Endothelial cell of umbilical vein (primary cell): Measurements from ENCODE around the gene NKX6-2.

Experiments
- EZH2 ChIP-seq: IDR thresholded peaks from 2 replicates; pipeline ENCODE4 v1.6.1; 2012; ENCODE audit warnings: borderline replicate concordance, low read depth, mild to moderate bottlenecking, moderate library complexity, low read length, inconsistent platforms; ENCODE audit not compliant: severe bottlenecking
- GATA2 ChIP-seq: IDR thresholded peaks from 2 replicates; pipeline ENCODE4 v1.7.0; 2011; ENCODE audit warnings: low read depth, mild to moderate bottlenecking, moderate library complexity, mixed read lengths, low read length; ENCODE audit not compliant: insufficient read length, insufficient read depth
- JUN ChIP-seq: IDR thresholded peaks from 2 replicates; pipeline ENCODE4 v1.6.1; 2011; ENCODE audit warnings: borderline replicate concordance, low read depth; ENCODE audit not compliant: insufficient read length, insufficient read depth
- MYC ChIP-seq: IDR thresholded peaks from one replicate; pipeline ENCODE4 v1.6.1; 2011; ENCODE audit warnings: mild to moderate bottlenecking, low read depth, low read length
- POLR2A ChIP-seq: IDR thresholded peaks from 2 replicates; pipeline ENCODE4 v1.6.1; 2012; ENCODE audit warnings: low read depth, mild to moderate bottlenecking, control low read depth, low read length
- POLR2AphosphoS5 ChIP-seq: IDR thresholded peaks from 2 replicates; pipeline ENCODE4 v1.6.1; 2012; ENCODE audit warnings: low read depth, mild to moderate bottlenecking, control low read depth, low read length, moderate library complexity; ENCODE audit not compliant: insufficient read depth
- TF ChIP-seq, protein P1 (sequence below): IDR thresholded peaks from 2 replicates; pipeline ENCODE4 v1.6.1; 2011; ENCODE audit not compliant: insufficient read depth, insufficient read length
- TF ChIP-seq, protein P2 (sequence below), 2 donors: IDR thresholded peaks; 1 replicate in 1 of 2; 2 replicates in 1 of 2; pipeline ENCODE4 v1.5.1; 2011; ENCODE audit warnings: low read length in 2 of 2, mild to moderate bottlenecking in 2 of 2, moderate library complexity in 2 of 2, control low read depth in 1 of 2, inconsistent platforms in 1 of 2, low read depth in 1 of 2; ENCODE audit not compliant: insufficient read depth in 1 of 2; ENCODE audit errors: extremely low read depth in 1 of 2

DNA sequence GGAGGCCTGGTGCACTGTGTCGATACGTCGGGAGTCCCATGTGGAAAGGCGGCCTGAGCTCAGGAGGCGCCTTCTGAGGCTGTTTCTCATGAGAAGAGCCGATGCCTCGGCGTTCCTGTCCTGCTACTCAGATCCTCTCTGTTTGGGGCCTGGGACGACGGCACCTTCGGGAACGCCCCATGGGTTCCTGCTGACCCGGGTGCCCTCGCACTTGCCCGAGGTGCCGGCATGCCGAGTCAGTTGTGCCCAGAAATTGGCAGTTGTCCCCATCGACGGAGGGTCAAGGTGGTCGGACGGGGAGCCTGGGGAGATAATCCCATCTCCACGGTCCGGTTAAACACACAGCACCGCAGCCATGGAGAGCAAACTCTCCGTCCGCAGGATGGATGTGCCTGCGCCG is 33.0 kb downstream of the NKX6-2 start:
- TF ChIP-seq, protein P1, sequence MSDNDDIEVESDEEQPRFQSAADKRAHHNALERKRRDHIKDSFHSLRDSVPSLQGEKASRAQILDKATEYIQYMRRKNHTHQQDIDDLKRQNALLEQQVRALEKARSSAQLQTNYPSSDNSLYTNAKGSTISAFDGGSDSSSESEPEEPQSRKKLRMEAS: no peak
- TF ChIP-seq, protein P2, sequence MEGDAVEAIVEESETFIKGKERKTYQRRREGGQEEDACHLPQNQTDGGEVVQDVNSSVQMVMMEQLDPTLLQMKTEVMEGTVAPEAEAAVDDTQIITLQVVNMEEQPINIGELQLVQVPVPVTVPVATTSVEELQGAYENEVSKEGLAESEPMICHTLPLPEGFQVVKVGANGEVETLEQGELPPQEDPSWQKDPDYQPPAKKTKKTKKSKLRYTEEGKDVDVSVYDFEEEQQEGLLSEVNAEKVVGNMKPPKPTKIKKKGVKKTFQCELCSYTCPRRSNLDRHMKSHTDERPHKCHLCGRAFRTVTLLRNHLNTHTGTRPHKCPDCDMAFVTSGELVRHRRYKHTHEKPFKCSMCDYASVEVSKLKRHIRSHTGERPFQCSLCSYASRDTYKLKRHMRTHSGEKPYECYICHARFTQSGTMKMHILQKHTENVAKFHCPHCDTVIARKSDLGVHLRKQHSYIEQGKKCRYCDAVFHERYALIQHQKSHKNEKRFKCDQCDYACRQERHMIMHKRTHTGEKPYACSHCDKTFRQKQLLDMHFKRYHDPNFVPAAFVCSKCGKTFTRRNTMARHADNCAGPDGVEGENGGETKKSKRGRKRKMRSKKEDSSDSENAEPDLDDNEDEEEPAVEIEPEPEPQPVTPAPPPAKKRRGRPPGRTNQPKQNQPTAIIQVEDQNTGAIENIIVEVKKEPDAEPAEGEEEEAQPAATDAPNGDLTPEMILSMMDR (IDR thresholded peaks at IDR 0.05; ENCODE audit: extremely low read depth in 1 of 2, insufficient read depth in 1 of 2, low read depth in 1 of 2, low read length in 2 of 2): no peak
- TF ChIP-seq POLR2A (no peak), POLR2AphosphoS5 (no peak), EZH2 (no peak), MYC (no peak), GATA2 (no peak), JUN (no peak)
